GM12878 (cell line): ENCODE results near the gene KTN1.

Experiments used
- ATF2 ChIP-seq: IDR thresholded peaks from 2 replicates; pipeline ENCODE4 v1.6.1; 2012; ENCODE audit warnings: low read length, inconsistent platforms
- ATF3 ChIP-seq: IDR thresholded peaks from 2 replicates; pipeline ENCODE4 v1.6.1; 2011; ENCODE audit warnings: low read depth, mild to moderate bottlenecking, low read length, moderate library complexity, borderline replicate concordance; ENCODE audit errors: extremely low read depth
- CEBPB ChIP-seq, 2 experiments: fragments of 150-350 bp in 1 of 2; IDR thresholded peaks; 2 replicates each; pipeline ENCODE4 v1.6.1; 2012 to 2014; ENCODE audit warnings: low read depth in 2 of 2, low read length in 2 of 2, borderline replicate concordance in 1 of 2, inconsistent platforms in 1 of 2
- CREM ChIP-seq: IDR thresholded peaks from 2 replicates; pipeline ENCODE4 v1.6.1; 2014; ENCODE audit warnings: antibody characterized with exemption, low read depth
- IRF4 ChIP-seq: IDR thresholded peaks from 2 replicates; pipeline ENCODE4 v1.6.1; 2011; ENCODE audit warnings: low read depth, low read length
- KDM1A ChIP-seq: fragments of 200-600 bp; sonication (generic); IDR thresholded peaks from 2 replicates; pipeline ENCODE4 v1.6.1; 2016; ENCODE audit warnings: borderline replicate concordance
- MAX ChIP-seq: IDR thresholded peaks from 2 replicates; pipeline ENCODE4 v1.6.1; 2012; ENCODE audit warnings: low read depth, low read length, improper control_type of control experiment
- RAD21 ChIP-seq: IDR thresholded peaks from 2 replicates; pipeline ENCODE4 v1.6.1; 2011; ENCODE audit warnings: mild to moderate bottlenecking, low read depth, low read length, moderate library complexity; ENCODE audit not compliant: insufficient read depth
- RBBP5 ChIP-seq: fragments of 200-600 bp; sonication (generic); conservative IDR thresholded peaks from 2 replicates; pipeline ENCODE4 v1.6.1; 2016
- SREBF2 ChIP-seq: IDR thresholded peaks from 2 replicates; pipeline ENCODE4 v1.6.1; 2012; ENCODE audit warnings: mild to moderate bottlenecking, low read length
- TAF1 ChIP-seq: IDR thresholded peaks from 2 replicates; pipeline ENCODE4 v1.6.1; 2011; ENCODE audit warnings: mild to moderate bottlenecking, low read depth, low read length, borderline replicate concordance
- ZBTB40 ChIP-seq: fragments of 450-650 bp; IDR thresholded peaks from 2 replicates; pipeline ENCODE4 v1.6.1; 2016; ENCODE audit warnings: mild to moderate bottlenecking, moderate library complexity, borderline replicate concordance
- TF ChIP-seq, protein P1 (sequence below), 3 experiments: IDR thresholded peaks in 2 of 3; conservative IDR thresholded peaks in 1 of 3; 2 replicates each; pipeline ENCODE4 v1.5.1; 2011; ENCODE audit warnings: low read depth in 3 of 3, low read length in 3 of 3, mild to moderate bottlenecking in 3 of 3, control low read depth in 2 of 3, moderate library complexity in 2 of 3, inconsistent platforms in 1 of 3, mixed read lengths in 1 of 3; ENCODE audit not compliant: control insufficient read depth in 2 of 3, insufficient read depth in 1 of 3; ENCODE audit errors: extremely low read depth in 1 of 3
- TF ChIP-seq, protein P2 (sequence below): IDR thresholded peaks from 2 replicates; pipeline ENCODE4 v1.6.1; 2012; ENCODE audit warnings: low read depth, low read length, improper control_type of control experiment

DNA sequence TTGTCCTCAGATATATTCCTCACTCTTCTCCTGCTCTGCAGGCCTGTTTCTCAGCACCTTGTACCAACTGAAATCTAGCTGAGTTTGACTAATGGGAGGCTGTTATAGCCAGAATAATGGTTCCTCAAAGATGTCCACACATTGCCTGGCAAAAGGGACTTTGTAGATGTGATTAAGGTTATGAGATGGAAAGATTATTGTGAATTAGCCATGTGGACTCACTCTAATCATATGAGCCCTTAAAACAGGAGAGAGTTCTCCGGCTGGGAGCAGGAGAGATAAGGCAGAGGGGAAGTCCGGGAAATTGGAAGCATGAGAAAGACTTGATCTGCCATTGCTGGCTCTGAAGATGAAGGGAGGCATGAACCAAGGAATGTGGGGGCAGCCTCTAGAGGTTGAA is 40.0 kb upstream of the KTN1 start:
- no peak for TF ChIP-seq MAX
- TF ChIP-seq RAD21 = no peak
- TF ChIP-seq IRF4 = no peak
- TF ChIP-seq, protein P1, sequence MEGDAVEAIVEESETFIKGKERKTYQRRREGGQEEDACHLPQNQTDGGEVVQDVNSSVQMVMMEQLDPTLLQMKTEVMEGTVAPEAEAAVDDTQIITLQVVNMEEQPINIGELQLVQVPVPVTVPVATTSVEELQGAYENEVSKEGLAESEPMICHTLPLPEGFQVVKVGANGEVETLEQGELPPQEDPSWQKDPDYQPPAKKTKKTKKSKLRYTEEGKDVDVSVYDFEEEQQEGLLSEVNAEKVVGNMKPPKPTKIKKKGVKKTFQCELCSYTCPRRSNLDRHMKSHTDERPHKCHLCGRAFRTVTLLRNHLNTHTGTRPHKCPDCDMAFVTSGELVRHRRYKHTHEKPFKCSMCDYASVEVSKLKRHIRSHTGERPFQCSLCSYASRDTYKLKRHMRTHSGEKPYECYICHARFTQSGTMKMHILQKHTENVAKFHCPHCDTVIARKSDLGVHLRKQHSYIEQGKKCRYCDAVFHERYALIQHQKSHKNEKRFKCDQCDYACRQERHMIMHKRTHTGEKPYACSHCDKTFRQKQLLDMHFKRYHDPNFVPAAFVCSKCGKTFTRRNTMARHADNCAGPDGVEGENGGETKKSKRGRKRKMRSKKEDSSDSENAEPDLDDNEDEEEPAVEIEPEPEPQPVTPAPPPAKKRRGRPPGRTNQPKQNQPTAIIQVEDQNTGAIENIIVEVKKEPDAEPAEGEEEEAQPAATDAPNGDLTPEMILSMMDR (IDR thresholded peaks at IDR 0.05 in 2 of 3, conservative IDR thresholded peaks at IDR 0.05 in 1 of 3; ENCODE audit: control insufficient read depth in 2 of 3, extremely low read depth in 1 of 3, insufficient read depth in 1 of 3, low read depth in 3 of 3, low read length in 3 of 3) = no peak
- TF ChIP-seq ATF3 = no peak
- TF ChIP-seq ATF2 = no peak
- TF ChIP-seq RBBP5 = no peak
- no peak for TF ChIP-seq CEBPB (IDR thresholded peaks at IDR 0.05; ENCODE audit: borderline replicate concordance in 1 of 2, low read depth in 2 of 2, low read length in 2 of 2)
- TF ChIP-seq CREM = no peak
- no peak for TF ChIP-seq SREBF2
- TF ChIP-seq, protein P2, sequence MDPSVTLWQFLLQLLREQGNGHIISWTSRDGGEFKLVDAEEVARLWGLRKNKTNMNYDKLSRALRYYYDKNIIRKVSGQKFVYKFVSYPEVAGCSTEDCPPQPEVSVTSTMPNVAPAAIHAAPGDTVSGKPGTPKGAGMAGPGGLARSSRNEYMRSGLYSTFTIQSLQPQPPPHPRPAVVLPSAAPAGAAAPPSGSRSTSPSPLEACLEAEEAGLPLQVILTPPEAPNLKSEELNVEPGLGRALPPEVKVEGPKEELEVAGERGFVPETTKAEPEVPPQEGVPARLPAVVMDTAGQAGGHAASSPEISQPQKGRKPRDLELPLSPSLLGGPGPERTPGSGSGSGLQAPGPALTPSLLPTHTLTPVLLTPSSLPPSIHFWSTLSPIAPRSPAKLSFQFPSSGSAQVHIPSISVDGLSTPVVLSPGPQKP = no peak
- no peak for TF ChIP-seq KDM1A
- no peak for TF ChIP-seq ZBTB40
- TF ChIP-seq TAF1 = no peak
